ENCODE measurements around the gene ZNF326.
"Not testable (repeated sequence)": the region's sequence is repeated elsewhere in the genome, so short reads cannot be mapped to it uniquely, and the experiment has no call there.

Gene ZNF326

GRCh38 chr1:89998306-89998705 lies 3.4 kb downstream of the ZNF326 start:
- no peak for DNase-seq (ENCODE audit: low spot score)

GRCh38 chr1:89999208-89999607 lies 4.3 kb downstream of the ZNF326 start:
- no peak for DNase-seq (ENCODE audit: low spot score)

- DNase-seq (ENCODE audit: low spot score): no peak
Observed at GRCh38 chr1:89999628-90000027, 4.7 kb downstream of the ZNF326 start.

GRCh38 chr1:90000934-90001676 lies 6.2 kb downstream of the ZNF326 start:
- peak; percentile 34 for DNase-seq (ENCODE audit: low spot score)

- no peak for DNase-seq (ENCODE audit: low spot score)
Observed at GRCh38 chr1:90007979-90008404, 13.1 kb downstream of the ZNF326 start.

GRCh38 chr1:90012300-90012699 lies 17.4 kb downstream of the ZNF326 start:
- DNase-seq (ENCODE audit: low spot score): no peak

- no peak for DNase-seq (ENCODE audit: low spot score)
Observed at GRCh38 chr1:90023691-90024090, 28.8 kb downstream of the ZNF326 start.

GRCh38 chr1:90027281-90027680 lies 32.4 kb downstream of the ZNF326 start:
- no peak for DNase-seq (ENCODE audit: low spot score)

GRCh38 chr1:90039652-90040051 lies 44.7 kb downstream of the ZNF326 start:
- DNase-seq (ENCODE audit: low spot score): no peak

GRCh38 chr1:90043586-90043985 lies 48.7 kb downstream of the ZNF326 start:
- DNase-seq (ENCODE audit: low spot score): no peak

- no peak for DNase-seq (ENCODE audit: low spot score)
Observed at GRCh38 chr1:90044346-90044745, 49.4 kb downstream of the ZNF326 start.

- DNase-seq (ENCODE audit: low spot score): peak; percentile 12
Observed at GRCh38 chr1:90045853-90046563, 51.1 kb downstream of the ZNF326 start.

- DNase-seq (ENCODE audit: low spot score): no peak
Observed at GRCh38 chr1:90046635-90047034, 51.7 kb downstream of the ZNF326 start.

GRCh38 chr1:90048043-90048442 lies 53.1 kb downstream of the ZNF326 start:
- no peak for DNase-seq (ENCODE audit: low spot score)

- DNase-seq (ENCODE audit: low spot score): not testable (repeated sequence)
Observed at GRCh38 chr1:90062700-90063643, 68.1 kb downstream of the ZNF326 start.

- DNase-seq (ENCODE audit: low spot score): not testable (repeated sequence)
Observed at GRCh38 chr1:90064109-90064508, 69.2 kb downstream of the ZNF326 start.

GRCh38 chr1:90067194-90067931 lies 72.5 kb downstream of the ZNF326 start:
- DNase-seq (ENCODE audit: low spot score): no peak

- DNase-seq (ENCODE audit: low spot score): no peak
Observed at GRCh38 chr1:90068611-90069280, 73.8 kb downstream of the ZNF326 start.

- DNase-seq (ENCODE audit: low spot score): no peak
Observed at GRCh38 chr1:90074137-90074536, 79.2 kb downstream of the ZNF326 start.

GRCh38 chr1:90074566-90074965 lies 79.7 kb downstream of the ZNF326 start:
- DNase-seq (ENCODE audit: low spot score): no peak

GRCh38 chr1:90074970-90075391 lies 80.1 kb downstream of the ZNF326 start:
- DNase-seq (ENCODE audit: low spot score): no peak
